ENCODE data around the gene DSG2. TPM values are rescaled to one million over a fixed set of nuclear protein-coding genes. Genes with fewer than 3 reads are reported as not detected.

The DSG2 gene
- total RNA-seq, 1 experiment from 2014 or later = not detected

- peaks cover 9% of the 10 kb centered on the region for H3K4me1 ChIP-seq (ENCODE audit: low read length)
- no peak overlapping the region for H3K4me3 ChIP-seq (ENCODE audit: low read length)
- no peaks in the 10 kb centered on the region for H3K9me2 ChIP-seq (replicated peaks; ENCODE audit: insufficient read depth, low read length)
- H3K9me3 ChIP-seq (ENCODE audit: low read length) = no peaks in the 10 kb centered on the region
- H4K20me1 ChIP-seq (ENCODE audit: insufficient read depth, low read depth, low read length) = no peaks in the 10 kb centered on the region
- no peaks in the 10 kb centered on the region for H3K79me2 ChIP-seq (ENCODE audit: low read length)
- no peak for DNase-seq
- no peak overlapping the region for H3K9ac ChIP-seq (ENCODE audit: low read length)
- H3K36me3 ChIP-seq (ENCODE audit: insufficient read depth, low read length) = no peaks in the 10 kb centered on the region
- H3K27ac ChIP-seq (ENCODE audit: low read length) = no peak overlapping the region
- no peak overlapping the region for H3K4me2 ChIP-seq (ENCODE audit: low read depth, low read length, poor library complexity, severe bottlenecking)
- H2AFZ ChIP-seq (ENCODE audit: low read length) = no peak overlapping the region
- no peaks in the 10 kb centered on the region for H3K27me3 ChIP-seq (ENCODE audit: low read length)
Observed at GRCh38 chr18:31590570-31590969, 92.6 kb downstream of the DSG2 start.

GRCh38 chr18:31591113-31591512 lies 93.1 kb downstream of the DSG2 start:
- Histone ChIP-seq H3K79me2 (ENCODE audit: low read length) (no peaks in the 10 kb centered on the region), H3K27ac (ENCODE audit: low read length) (no peak overlapping the region), H3K9me2 (replicated peaks; ENCODE audit: insufficient read depth, low read length) (no peaks in the 10 kb centered on the region), H2AFZ (ENCODE audit: low read length) (no peak overlapping the region), H3K4me2 (ENCODE audit: low read depth, low read length, poor library complexity, severe bottlenecking) (no peak overlapping the region), H3K4me1 (ENCODE audit: low read length) (peaks cover 9% of the 10 kb centered on the region), H3K4me3 (ENCODE audit: low read length) (no peak overlapping the region), H3K36me3 (ENCODE audit: insufficient read depth, low read length) (no peaks in the 10 kb centered on the region), H3K27me3 (ENCODE audit: low read length) (no peaks in the 10 kb centered on the region), H3K9ac (ENCODE audit: low read length) (no peak overlapping the region), H3K9me3 (ENCODE audit: low read length) (no peaks in the 10 kb centered on the region), H4K20me1 (ENCODE audit: insufficient read depth, low read depth, low read length) (no peaks in the 10 kb centered on the region)
- DNase-seq = no peak

GRCh38 chr18:31591628-31592027 lies 93.7 kb downstream of the DSG2 start, which contains the start of gene TTR:
TTR (plus strand) TSS chr18:31591877; CDS start chr18:31591903, 26 bp downstream.
- Histone ChIP-seq H3K9ac (ENCODE audit: low read length) (no peak within 1 kb of the TSS), H3K9me3 (ENCODE audit: low read length) (no peaks in the 10 kb centered on the region), H2AFZ (ENCODE audit: low read length) (no peak within 1 kb of the TSS), H3K9me2 (replicated peaks; ENCODE audit: insufficient read depth, low read length) (no peaks in the 10 kb centered on the region), H3K27ac (ENCODE audit: low read length) (no peak within 1 kb of the TSS), H3K27me3 (ENCODE audit: low read length) (no peaks in the 10 kb centered on the region), H3K4me2 (ENCODE audit: low read depth, low read length, poor library complexity, severe bottlenecking) (no peak within 1 kb of the TSS), H3K4me1 (ENCODE audit: low read length) (peaks cover 9% of the 10 kb centered on the region), H3K4me3 (ENCODE audit: low read length) (no peak within 1 kb of the TSS), H3K36me3 (ENCODE audit: insufficient read depth, low read length) (no peaks in the 10 kb centered on the region), H4K20me1 (ENCODE audit: insufficient read depth, low read depth, low read length) (no peaks in the 10 kb centered on the region), H3K79me2 (ENCODE audit: low read length) (no peaks in the 10 kb centered on the region)
- DNase-seq = no peak

- Histone ChIP-seq H3K79me2 (ENCODE audit: low read length) (no peaks in the 10 kb centered on the region), H3K9me3 (ENCODE audit: low read length) (no peaks in the 10 kb centered on the region), H3K4me1 (ENCODE audit: low read length) (peaks cover 9% of the 10 kb centered on the region), H4K20me1 (ENCODE audit: insufficient read depth, low read depth, low read length) (no peaks in the 10 kb centered on the region), H3K27me3 (ENCODE audit: low read length) (no peaks in the 10 kb centered on the region), H3K36me3 (ENCODE audit: insufficient read depth, low read length) (no peaks in the 10 kb centered on the region), H3K4me2 (ENCODE audit: low read depth, low read length, poor library complexity, severe bottlenecking) (no peak overlapping the region), H2AFZ (ENCODE audit: low read length) (no peak overlapping the region), H3K9me2 (replicated peaks; ENCODE audit: insufficient read depth, low read length) (no peaks in the 10 kb centered on the region), H3K27ac (ENCODE audit: low read length) (no peak overlapping the region), H3K9ac (ENCODE audit: low read length) (no peak overlapping the region), H3K4me3 (ENCODE audit: low read length) (no peak overlapping the region)
- DNase-seq = no peak
Observed at GRCh38 chr18:31592506-31593157, 94.7 kb downstream of the DSG2 start.

- H4K20me1 ChIP-seq (ENCODE audit: insufficient read depth, low read depth, low read length) = no peaks in the 10 kb centered on the region
- H3K79me2 ChIP-seq (ENCODE audit: low read length) = no peaks in the 10 kb centered on the region
- no peaks in the 10 kb centered on the region for H3K36me3 ChIP-seq (ENCODE audit: insufficient read depth, low read length)
- DNase-seq = no peak
- no peak overlapping the region for H3K27ac ChIP-seq (ENCODE audit: low read length)
- no peak overlapping the region for H3K4me2 ChIP-seq (ENCODE audit: low read depth, low read length, poor library complexity, severe bottlenecking)
- no peaks in the 10 kb centered on the region for H3K4me1 ChIP-seq (ENCODE audit: low read length)
- H3K4me3 ChIP-seq (ENCODE audit: low read length) = no peak overlapping the region
- no peak overlapping the region for H3K9ac ChIP-seq (ENCODE audit: low read length)
- H3K9me3 ChIP-seq (ENCODE audit: low read length) = no peaks in the 10 kb centered on the region
- H3K27me3 ChIP-seq (ENCODE audit: low read length) = no peaks in the 10 kb centered on the region
- no peaks in the 10 kb centered on the region for H3K9me2 ChIP-seq (replicated peaks; ENCODE audit: insufficient read depth, low read length)
- no peak overlapping the region for H2AFZ ChIP-seq (ENCODE audit: low read length)
Observed at GRCh38 chr18:31595121-31595771, 97.3 kb downstream of the DSG2 start.

GRCh38 chr18:31596081-31596872 lies 98.3 kb downstream of the DSG2 start:
- Histone ChIP-seq H4K20me1 (ENCODE audit: insufficient read depth, low read depth, low read length) (no peaks in the 10 kb centered on the region), H3K9me2 (replicated peaks; ENCODE audit: insufficient read depth, low read length) (no peaks in the 10 kb centered on the region), H3K27me3 (ENCODE audit: low read length) (no peaks in the 10 kb centered on the region), H3K9me3 (ENCODE audit: low read length) (no peaks in the 10 kb centered on the region), H3K4me1 (ENCODE audit: low read length) (no peaks in the 10 kb centered on the region), H3K27ac (ENCODE audit: low read length) (no peak overlapping the region), H2AFZ (ENCODE audit: low read length) (no peak overlapping the region), H3K9ac (ENCODE audit: low read length) (no peak overlapping the region), H3K4me2 (ENCODE audit: low read depth, low read length, poor library complexity, severe bottlenecking) (no peak overlapping the region), H3K36me3 (ENCODE audit: insufficient read depth, low read length) (no peaks in the 10 kb centered on the region), H3K79me2 (ENCODE audit: low read length) (no peaks in the 10 kb centered on the region), H3K4me3 (ENCODE audit: low read length) (no peak overlapping the region)
- DNase-seq = no peak

- Histone ChIP-seq H3K27me3 (ENCODE audit: low read length) (no peaks in the 10 kb centered on the region), H3K9ac (ENCODE audit: low read length) (no peak overlapping the region), H3K9me2 (replicated peaks; ENCODE audit: insufficient read depth, low read length) (no peaks in the 10 kb centered on the region), H3K4me3 (ENCODE audit: low read length) (no peak overlapping the region), H3K27ac (ENCODE audit: low read length) (no peak overlapping the region), H3K9me3 (ENCODE audit: low read length) (no peaks in the 10 kb centered on the region), H3K36me3 (ENCODE audit: insufficient read depth, low read length) (no peaks in the 10 kb centered on the region), H2AFZ (ENCODE audit: low read length) (no peak overlapping the region), H3K4me1 (ENCODE audit: low read length) (no peaks in the 10 kb centered on the region), H4K20me1 (ENCODE audit: insufficient read depth, low read depth, low read length) (no peaks in the 10 kb centered on the region), H3K79me2 (ENCODE audit: low read length) (no peaks in the 10 kb centered on the region), H3K4me2 (ENCODE audit: low read depth, low read length, poor library complexity, severe bottlenecking) (no peak overlapping the region)
- no peak for DNase-seq
Observed at GRCh38 chr18:31598021-31598805, 100.2 kb downstream of the DSG2 start.

Data from Karpas-422 (cell line).